ENCODE results near the gene FBXL20.

- TF ChIP-seq CTCF (conservative IDR thresholded peaks at IDR 0.05; ENCODE audit: low read length) (peak; percentile 46), EZH2phosphoT487 (IDR thresholded peaks at IDR 0.05; ENCODE audit: borderline replicate concordance) (no peak)
Observed at GRCh38 chr17:39270923-39271322, 130.5 kb downstream of the FBXL20 start.

Measured in Loucy (cell line).